Lung (tissue), 12 donors: ENCODE measurements around the gene PPP2R5B. TPM values are rescaled to one million over a fixed set of nuclear protein-coding genes. Genes with fewer than 3 reads are reported as not detected.

Experiments
- ATAC-seq: fragments of 200-7000 bp; cut with Tn5 transposase; one replicate; pipeline ENCODE4 v1.9.1; 2020; ENCODE audit warnings: moderate number of reproducible peaks; ENCODE audit not compliant: insufficient read depth, low FRiP score
- DNase-seq, 3 donors: peaks; one replicate each; pipeline ENCODE4 v3.0.0-alpha.2; 2013 to 2017
- H3K27ac ChIP-seq, 2 donors: one replicate each; pipeline ENCODE4 v1.5.1; 2013; ENCODE audit warnings: mild to moderate bottlenecking in 2 of 2, moderate library complexity in 2 of 2, control low read depth in 1 of 2, inconsistent platforms in 1 of 2, low read depth in 1 of 2, low read length in 1 of 2
- H3K27me3 ChIP-seq, 3 donors: one replicate each; pipeline ENCODE4 v1.5.1; 2013; ENCODE audit warnings: low read length in 2 of 3; ENCODE audit not compliant: control insufficient read depth in 3 of 3, insufficient read depth in 3 of 3
- H3K36me3 ChIP-seq, 4 donors: one replicate each; pipeline ENCODE4 v1.5.1; 2013; ENCODE audit warnings: low read length in 4 of 4, mild to moderate bottlenecking in 1 of 4, moderate library complexity in 1 of 4; ENCODE audit not compliant: control insufficient read depth in 4 of 4, insufficient read depth in 4 of 4
- H3K4me1 ChIP-seq, 5 donors: one replicate each; pipeline ENCODE4 v1.5.1; 2013; ENCODE audit warnings: low read length in 5 of 5, mild to moderate bottlenecking in 2 of 5, moderate library complexity in 1 of 5; ENCODE audit not compliant: control insufficient read depth in 5 of 5, insufficient read depth in 5 of 5
- H3K4me3 ChIP-seq: one replicate; pipeline ENCODE4 v1.5.1; 2013; ENCODE audit warnings: mild to moderate bottlenecking, control low read depth, moderate library complexity
- H3K9ac ChIP-seq, 2 donors: one replicate each; pipeline ENCODE4 v1.5.1; 2013; ENCODE audit warnings: low read length in 2 of 2, control low read depth in 1 of 2; ENCODE audit not compliant: insufficient read depth in 1 of 2
- H3K9me3 ChIP-seq, 4 donors: one replicate each; pipeline ENCODE4 v1.5.1; 2013; ENCODE audit warnings: low read length in 3 of 4, mild to moderate bottlenecking in 1 of 4, moderate library complexity in 1 of 4; ENCODE audit not compliant: control insufficient read depth in 4 of 4, insufficient read depth in 3 of 4
- CTCF ChIP-seq: IDR thresholded peaks from 2 replicates; pipeline ENCODE4 v1.5.1; 2012; ENCODE audit warnings: mild to moderate bottlenecking; ENCODE audit errors: control extremely low read depth, extremely low read depth
- WGBS, 2 donors: extraction: QIAGEN DNeasy Blood & Tissue Kit; methylation state at CpG; one replicate each; pipeline ENCODE4 v1.1.7; 2013; 5-methylcytosine and 5-hydroxymethylcytosine counted together
- polyA plus RNA-seq, 2 donors: library from polyadenylated mRNA; stranded (reverse); fragments of 200-250 nt; gene quantifications; one replicate each; pipeline ENCODE4 v1.2.1, GENCODE V29; 2013
- total RNA-seq, 2 donors: library from RNA; depleted of rRNA in 1 of 2; stranded (reverse); fragments of >200 nt in 1 of 2; gene quantifications; one replicate each; pipeline ENCODE4 v1.2.1, GENCODE V29; 2014 to 2021
- donor health status: control.
- donor health status: control.
- donor health status: Bipolar disorder and iron deficiency.
- donor health status: healthy.
- donor health status: DM: yes; HTN: yes; CAD: no.

PPP2R5B gene
- total and polyA plus RNA-seq, 4 donors: 9.8 to 27.8 (median 17.3) TPM

DNA sequence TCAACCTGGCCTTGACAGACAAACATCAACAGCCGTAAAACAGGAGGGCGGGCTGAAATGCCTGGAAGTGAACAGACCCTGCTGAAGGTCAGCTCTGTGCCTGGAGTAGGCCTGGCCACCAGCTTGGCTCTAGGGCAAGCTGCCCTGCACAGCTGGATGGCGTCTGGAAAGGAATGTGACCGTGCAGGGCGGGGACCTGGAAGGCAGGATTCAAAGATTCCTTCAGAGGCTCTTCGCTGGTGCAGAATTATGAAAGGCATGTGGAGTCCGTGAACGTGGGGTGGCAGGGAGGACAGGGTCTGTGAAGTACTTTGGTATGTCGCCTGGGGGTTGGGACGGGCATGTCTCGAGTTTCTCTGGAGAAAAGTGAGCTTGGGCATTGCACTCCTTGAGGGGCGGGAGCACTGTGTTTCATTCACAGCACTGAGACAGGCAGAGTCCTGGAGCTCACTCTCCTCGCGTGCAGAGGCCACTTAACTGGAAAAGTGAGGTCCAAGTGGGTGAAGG lies 47.6 kb upstream of the PPP2R5B start:
- peaks cover 4 to 28% (median 13%) of the 10 kb centered on the region in 4 donors for H3K36me3 ChIP-seq
- WGBS, 2 donors: 31 to 64% methylated on average over 14 of the region's 14 CpGs
- no peaks in the 10 kb centered on the region for H3K27me3 ChIP-seq
- no peak for ATAC-seq
- peak overlapping the region; percentile 69 to 90 for H3K27ac ChIP-seq
- peak; percentile 48 to 64 (median 61) for DNase-seq
- H3K9ac ChIP-seq: peak overlapping the region in 1 of 2 donors; percentile 30
- TF ChIP-seq CTCF: no peak
- no peaks in the 10 kb centered on the region for H3K9me3 ChIP-seq
- H3K4me3 ChIP-seq: peak overlapping the region; percentile 93
- peaks cover 2 to 36% (median 14%) of the 10 kb centered on the region in 5 donors for H3K4me1 ChIP-seq

DNA sequence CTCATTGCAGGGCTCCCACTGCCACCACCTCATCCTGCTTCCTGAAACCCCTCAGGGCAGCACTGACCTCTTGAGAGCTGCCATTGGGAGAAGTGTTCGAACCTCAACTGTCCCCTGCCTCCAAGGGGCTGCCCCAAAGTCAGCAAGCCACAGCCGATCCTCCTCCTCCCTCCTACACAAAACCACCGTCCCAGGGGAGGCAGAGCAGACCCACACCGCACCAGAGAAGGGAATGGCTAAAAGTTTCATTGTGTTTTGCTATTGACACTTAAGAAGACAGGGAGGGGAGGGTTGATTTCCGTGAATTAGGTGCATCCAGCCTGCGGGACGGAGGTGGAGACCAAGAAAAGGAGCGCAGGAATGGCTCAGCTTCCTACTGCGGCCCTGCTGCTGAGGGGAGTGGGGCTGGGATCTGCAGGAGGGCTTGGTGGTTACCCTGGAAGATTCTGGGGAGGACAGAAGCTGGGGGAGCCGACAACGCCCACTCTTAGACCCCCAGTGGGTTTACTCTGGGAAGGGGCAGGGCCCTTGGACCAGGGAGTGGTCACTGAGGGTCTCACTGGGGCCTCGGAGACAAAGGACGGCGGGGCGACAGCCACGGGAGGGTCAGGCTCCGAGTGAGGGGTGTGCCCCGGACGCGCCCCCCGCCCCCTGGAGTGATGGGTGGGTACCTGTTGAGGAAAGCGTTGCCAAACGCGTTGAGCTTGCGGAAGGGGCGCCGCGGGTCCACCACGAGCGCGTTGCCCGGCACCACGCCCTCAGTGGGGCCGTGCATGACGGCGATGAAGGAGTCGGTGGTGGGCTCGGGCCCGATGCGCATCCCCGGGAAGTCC lies 46.9 kb upstream of the PPP2R5B start:
- TF ChIP-seq CTCF: no peak
- peak overlapping the region; percentile 69 to 90 for H3K27ac ChIP-seq
- peak overlapping the region; percentile 30 to 51 for H3K9ac ChIP-seq
- peaks cover 2 to 35% (median 13%) of the 10 kb centered on the region in 5 donors for H3K4me1 ChIP-seq
- 1 to 2% methylated on average over 41 of the region's 41 CpGs for WGBS, 2 donors
- H3K27me3 ChIP-seq: no peaks in the 10 kb centered on the region
- peaks cover 4 to 26% (median 12%) of the 10 kb centered on the region in 4 donors for H3K36me3 ChIP-seq
- peak overlapping the region; percentile 93 for H3K4me3 ChIP-seq
- DNase-seq: no peak
- ATAC-seq: no peak
- no peaks in the 10 kb centered on the region for H3K9me3 ChIP-seq

- H3K4me1 ChIP-seq: peaks cover 2 to 35% (median 12%) of the 10 kb centered on the region in 5 donors
- H3K9me3 ChIP-seq: no peaks in the 10 kb centered on the region
- peaks cover 4 to 20% (median 8%) of the 10 kb centered on the region in 4 donors for H3K36me3 ChIP-seq
- no peak for DNase-seq
- peak overlapping the region in 1 of 2 donors; percentile 51 for H3K9ac ChIP-seq
- H3K27ac ChIP-seq: peak overlapping the region; percentile 69 to 90
- no peak for TF ChIP-seq CTCF
- ATAC-seq: peak; percentile 3
- no peaks in the 10 kb centered on the region for H3K27me3 ChIP-seq
- peak overlapping the region; percentile 93 for H3K4me3 ChIP-seq
- WGBS, 2 donors: 0 to 1% methylated on average over 21 of the region's 21 CpGs
Observed at GRCh38 chr11:64878223-64878493, 46.3 kb upstream of the PPP2R5B start.
